HG03175 (cell line): ENCODE data around the gene PTPRE.
A peak's percentile ranks its signal among the peaks of the same experiment; 100 is the strongest.

Experiments
- ATAC-seq: cut with Tn5 transposase; IDR thresholded peaks from one replicate; pipeline ENCODE4 v1.9.1; 2021; ENCODE audit warnings: mild to moderate bottlenecking, moderate library complexity; ENCODE audit not compliant: unreplicated experiment

The PTPRE gene

GRCh38 chr10:127977357-127978009, 70.6 kb downstream of the PTPRE start:
- ATAC-seq = no peak

GRCh38 chr10:127978481-127978880, 71.6 kb downstream of the PTPRE start:
- no peak for ATAC-seq

GRCh38 chr10:127979045-127979444, 72.1 kb downstream of the PTPRE start:
- ATAC-seq = no peak

GRCh38 chr10:127979566-127979965, 72.7 kb downstream of the PTPRE start:
- ATAC-seq = no peak

- no peak for ATAC-seq
Measured at GRCh38 chr10:127980898-127981297, 74.0 kb downstream of the PTPRE start.

- ATAC-seq = no peak
Measured at GRCh38 chr10:127982601-127983000, 75.7 kb downstream of the PTPRE start.

- ATAC-seq = no peak
Measured at GRCh38 chr10:127983344-127984100, 76.6 kb downstream of the PTPRE start.

GRCh38 chr10:127984945-127985344, 78.0 kb downstream of the PTPRE start:
- no peak for ATAC-seq

- no peak for ATAC-seq
Measured at GRCh38 chr10:127986531-127987466, 79.9 kb downstream of the PTPRE start.

- ATAC-seq = no peak
Measured at GRCh38 chr10:127987467-127988380, 80.8 kb downstream of the PTPRE start.

- no peak for ATAC-seq
Measured at GRCh38 chr10:127989481-127990012, 82.6 kb downstream of the PTPRE start.

GRCh38 chr10:127990132-127990788, 83.4 kb downstream of the PTPRE start:
- ATAC-seq = peak; percentile 39

- peak; percentile 43 for ATAC-seq
Measured at GRCh38 chr10:127990846-127991542, 84.1 kb downstream of the PTPRE start.

GRCh38 chr10:127991543-127992255, 84.8 kb downstream of the PTPRE start:
- no peak for ATAC-seq

GRCh38 chr10:127992376-127992775, 85.5 kb downstream of the PTPRE start:
- no peak for ATAC-seq

GRCh38 chr10:127993056-127993690, 86.3 kb downstream of the PTPRE start:
- ATAC-seq = no peak

GRCh38 chr10:127995939-127996338, 89.0 kb downstream of the PTPRE start:
- no peak for ATAC-seq

- no peak for ATAC-seq
Measured at GRCh38 chr10:127996586-127996985, 89.7 kb downstream of the PTPRE start.
